GM13976 (cell line): ENCODE results near the gene MRPL51.
A peak's percentile ranks its signal among the peaks of the same experiment; 100 is the strongest.
"Not testable (repeated sequence)": the region's sequence is repeated elsewhere in the genome, so short reads cannot be mapped to it uniquely, and the experiment has no call there.

ENCODE experiments used
- DNase-seq: peaks from one replicate; pipeline ENCODE4 v3.0.0; 2012; ENCODE audit warnings: low spot score
- in situ Hi-C: fragments of 300-500 bp; cut with MboI; formaldehyde crosslinking; loops from one replicate; pipeline ENCODE4 v1.12.0; 2022; ENCODE audit warnings: low sequenced_read_pairs, mixed read lengths, inconsistent platforms; ENCODE audit not compliant: unreplicated experiment
- TF ChIP-seq, protein P1 (sequence below): IDR thresholded peaks from 2 replicates; pipeline ENCODE4 v1.5.1; 2012; ENCODE audit warnings: borderline replicate concordance, mild to moderate bottlenecking; ENCODE audit not compliant: insufficient read depth; ENCODE audit errors: extremely low read depth, missing control alignments, control extremely low read depth

The MRPL51 gene

GRCh38 chr12:6500466-6500865 is 7.4 kb upstream of the MRPL51 start:
- TF ChIP-seq, protein P1, sequence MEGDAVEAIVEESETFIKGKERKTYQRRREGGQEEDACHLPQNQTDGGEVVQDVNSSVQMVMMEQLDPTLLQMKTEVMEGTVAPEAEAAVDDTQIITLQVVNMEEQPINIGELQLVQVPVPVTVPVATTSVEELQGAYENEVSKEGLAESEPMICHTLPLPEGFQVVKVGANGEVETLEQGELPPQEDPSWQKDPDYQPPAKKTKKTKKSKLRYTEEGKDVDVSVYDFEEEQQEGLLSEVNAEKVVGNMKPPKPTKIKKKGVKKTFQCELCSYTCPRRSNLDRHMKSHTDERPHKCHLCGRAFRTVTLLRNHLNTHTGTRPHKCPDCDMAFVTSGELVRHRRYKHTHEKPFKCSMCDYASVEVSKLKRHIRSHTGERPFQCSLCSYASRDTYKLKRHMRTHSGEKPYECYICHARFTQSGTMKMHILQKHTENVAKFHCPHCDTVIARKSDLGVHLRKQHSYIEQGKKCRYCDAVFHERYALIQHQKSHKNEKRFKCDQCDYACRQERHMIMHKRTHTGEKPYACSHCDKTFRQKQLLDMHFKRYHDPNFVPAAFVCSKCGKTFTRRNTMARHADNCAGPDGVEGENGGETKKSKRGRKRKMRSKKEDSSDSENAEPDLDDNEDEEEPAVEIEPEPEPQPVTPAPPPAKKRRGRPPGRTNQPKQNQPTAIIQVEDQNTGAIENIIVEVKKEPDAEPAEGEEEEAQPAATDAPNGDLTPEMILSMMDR = no peak
- in situ Hi-C loops = no loop called here
- DNase-seq = no peak

DNA sequence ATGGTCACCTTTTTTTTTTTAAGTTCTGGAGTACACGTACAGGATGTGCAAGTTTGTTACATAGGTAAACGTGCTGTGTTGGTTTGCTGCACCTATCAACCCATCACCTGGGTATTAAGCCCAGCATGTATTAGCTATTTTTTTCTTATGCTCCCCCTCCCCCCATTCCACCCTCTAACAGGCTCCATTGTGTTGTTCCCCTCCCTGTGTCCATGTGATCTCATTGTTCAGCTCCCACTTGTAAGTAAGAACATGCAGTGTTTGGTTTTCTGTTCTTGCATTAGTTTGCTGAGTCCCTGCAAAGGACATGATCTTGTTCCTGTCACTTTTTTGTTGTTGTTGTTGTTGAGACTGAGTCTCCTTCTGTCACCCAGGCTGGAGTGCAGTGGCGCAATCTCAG is 4.2 kb upstream of the MRPL51 start:
- DNase-seq, in situ Hi-C loops: not testable (repeated sequence)

- in situ Hi-C loops = no loop called here
- DNase-seq = no peak
- TF ChIP-seq, protein P1 = no peak
These were observed 1.9 kb upstream of the MRPL51 start for GRCh38 chr12:6494968-6495367.

DNA sequence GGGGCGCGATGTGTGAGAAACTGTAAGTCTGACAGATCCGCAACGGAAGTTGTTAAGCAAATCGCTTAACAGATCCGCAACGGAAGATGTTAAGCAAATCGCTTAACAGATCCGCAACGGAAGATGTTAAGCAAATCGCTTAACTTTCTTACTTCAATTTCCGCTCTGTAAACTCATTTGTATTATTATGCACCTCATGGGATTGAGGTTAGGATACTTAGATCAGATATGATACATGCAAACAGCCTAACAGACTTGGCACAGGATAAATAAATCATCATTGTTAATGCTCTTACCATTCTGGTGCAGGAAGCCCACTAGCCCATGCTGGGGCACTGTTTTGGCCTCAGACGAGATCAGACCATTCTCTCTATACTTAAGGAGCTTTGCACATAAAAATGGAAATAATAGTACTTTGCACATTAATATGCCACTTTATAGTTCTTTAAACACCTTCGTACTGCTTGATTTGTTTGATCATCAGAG is 1.2 kb upstream of the MRPL51 start:
- TF ChIP-seq, protein P1 = no peak
- in situ Hi-C loops = no loop called here
- no peak for DNase-seq

DNA sequence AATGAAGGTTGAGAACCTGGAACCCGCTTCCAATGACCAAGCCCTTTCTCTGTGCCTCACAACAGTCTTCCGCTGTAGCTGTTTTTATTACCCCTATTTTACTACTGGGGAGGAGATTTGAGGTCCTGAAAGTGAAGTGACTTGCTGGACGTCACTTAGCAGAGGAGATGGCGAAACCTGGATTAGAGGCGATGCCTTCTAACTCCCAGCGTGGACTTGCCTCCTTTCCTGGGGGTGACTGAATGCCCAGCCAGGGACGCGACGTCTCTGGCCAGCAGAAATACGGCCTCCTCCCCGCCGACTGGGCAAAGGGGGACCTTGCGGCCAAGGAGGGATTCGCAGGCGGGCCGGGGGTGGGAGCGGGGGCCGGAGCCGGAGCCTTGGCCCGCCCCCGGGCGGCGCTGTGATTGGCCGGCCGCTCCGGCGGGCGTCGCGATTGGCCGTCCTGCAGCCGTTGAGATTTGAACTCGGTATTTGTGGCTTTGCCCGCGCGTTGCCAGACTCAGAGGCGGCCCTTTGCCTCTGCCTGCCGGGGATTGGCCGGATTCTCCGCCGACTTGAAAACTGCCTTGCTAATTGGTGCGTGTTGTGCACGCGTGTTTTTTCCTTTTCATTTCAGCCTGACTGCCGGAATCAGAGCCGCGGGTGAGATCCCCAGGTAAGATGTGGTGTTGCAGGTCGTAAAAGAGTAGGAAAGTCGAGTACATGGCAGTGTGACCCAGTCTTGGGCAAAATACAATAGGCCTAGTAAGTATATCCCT is 615 bp upstream of the MRPL51 start, which contains the start of gene NCAPD2:
Gene NCAPD2 (plus strand): TSS at position 606 of the 761 bp plus-strand sequence. CDS start 997 bp downstream, outside the sequence.
- in situ Hi-C loops = no loop called here
- TF ChIP-seq, protein P1 = no peak
- peak; percentile 95 for DNase-seq

DNA sequence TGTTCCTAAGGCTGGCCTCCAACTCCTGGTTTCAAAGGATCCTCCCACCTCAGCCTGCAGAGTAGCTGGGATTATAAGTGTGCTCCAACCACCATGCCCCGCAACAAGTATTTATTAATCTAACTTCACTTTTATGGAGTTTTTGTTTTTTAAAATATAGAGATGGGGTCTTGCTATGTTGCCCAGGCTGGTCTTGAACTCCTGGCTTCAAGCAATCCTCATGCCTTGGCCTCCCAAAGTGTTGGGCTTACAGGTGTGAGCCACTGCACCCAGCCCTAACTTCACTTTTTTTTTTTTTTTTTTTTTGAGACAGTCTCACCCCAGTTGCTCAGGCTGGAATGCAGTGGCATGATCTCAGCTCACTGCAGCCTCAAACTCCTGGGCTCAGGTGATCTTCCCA is 2.4 kb downstream of the MRPL51 start:
- DNase-seq, in situ Hi-C loops: not testable (repeated sequence)

DNA sequence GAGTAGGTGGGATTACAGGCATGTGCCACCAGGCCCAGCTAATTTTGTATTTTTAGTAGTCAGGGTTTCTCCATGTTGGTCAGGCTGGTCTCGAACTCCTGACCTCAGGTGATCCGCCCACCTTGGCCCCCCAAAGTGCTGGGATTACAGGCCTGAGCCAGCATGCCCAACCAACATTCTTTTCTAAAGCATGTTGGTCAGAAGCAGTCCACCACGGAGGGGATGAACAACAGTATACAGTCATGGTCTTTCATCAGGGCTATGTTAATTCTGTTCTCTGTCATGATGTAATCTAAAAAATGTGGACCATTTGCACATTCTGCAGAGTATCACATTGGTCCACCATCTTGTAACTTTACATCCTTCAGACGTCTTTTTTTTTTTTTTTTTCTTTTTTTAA is 3.6 kb downstream of the MRPL51 start:
- TF ChIP-seq, protein P1 = no peak
- in situ Hi-C loops = no loop called here
- DNase-seq = no peak
